ENCODE data around the gene TRPM2.

TRPM2 gene

GRCh38 chr21:44344541-44345183 lies 8.8 kb upstream of the TRPM2 start:
- TF ChIP-seq CTCF (IDR thresholded peaks at IDR 0.05; ENCODE audit: low read length, missing control alignments), result no peak
- H3K4me3 ChIP-seq (replicated peaks; ENCODE audit: low read depth, low read length), result no peak overlapping the region
- no peak for DNase-seq (ENCODE audit: low read depth)

GRCh38 chr21:44345495-44345894 lies 7.9 kb upstream of the TRPM2 start:
- no peak for DNase-seq (ENCODE audit: low read depth)
- H3K4me3 ChIP-seq (replicated peaks; ENCODE audit: low read depth, low read length), result no peak overlapping the region
- no peak for TF ChIP-seq CTCF (IDR thresholded peaks at IDR 0.05; ENCODE audit: low read length, missing control alignments)

DNA sequence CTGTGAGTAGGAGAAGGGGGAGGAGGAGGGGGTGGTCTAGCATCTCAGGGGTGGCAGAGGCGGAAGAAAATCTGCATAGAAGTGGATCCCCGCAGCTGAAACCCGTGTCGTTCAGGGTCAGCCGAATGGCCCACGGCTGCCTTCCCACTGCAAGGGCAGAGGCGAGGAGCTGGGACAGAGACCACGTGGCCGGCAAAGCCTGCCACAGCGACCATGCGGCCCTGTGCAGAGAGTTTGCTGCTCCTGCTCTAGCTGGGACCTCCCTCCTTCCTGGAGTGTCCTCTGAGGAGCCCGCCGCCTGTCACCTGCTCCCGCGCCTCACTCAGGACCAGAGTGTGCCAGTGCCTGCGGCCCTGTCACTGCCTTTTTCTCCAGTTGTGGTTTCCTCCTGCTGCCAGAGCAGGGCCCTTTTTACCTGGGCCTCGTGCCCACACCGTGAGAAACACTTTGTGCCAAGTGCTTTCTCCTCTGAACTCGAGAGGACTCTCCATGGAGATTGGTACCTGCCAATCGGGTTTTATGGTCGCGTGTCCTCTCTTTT lies 5.4 kb upstream of the TRPM2 start:
- H3K4me3 ChIP-seq (replicated peaks; ENCODE audit: low read depth, low read length), result no peak overlapping the region
- DNase-seq (ENCODE audit: low read depth), result no peak
- no peak for TF ChIP-seq CTCF (IDR thresholded peaks at IDR 0.05; ENCODE audit: low read length, missing control alignments)

- TF ChIP-seq CTCF (IDR thresholded peaks at IDR 0.05; ENCODE audit: low read length, missing control alignments), result no peak
- no peak overlapping the region for H3K4me3 ChIP-seq (replicated peaks; ENCODE audit: low read depth, low read length)
- DNase-seq (ENCODE audit: low read depth), result no peak
Observed at GRCh38 chr21:44348861-44349260, 4.6 kb upstream of the TRPM2 start.

DNA sequence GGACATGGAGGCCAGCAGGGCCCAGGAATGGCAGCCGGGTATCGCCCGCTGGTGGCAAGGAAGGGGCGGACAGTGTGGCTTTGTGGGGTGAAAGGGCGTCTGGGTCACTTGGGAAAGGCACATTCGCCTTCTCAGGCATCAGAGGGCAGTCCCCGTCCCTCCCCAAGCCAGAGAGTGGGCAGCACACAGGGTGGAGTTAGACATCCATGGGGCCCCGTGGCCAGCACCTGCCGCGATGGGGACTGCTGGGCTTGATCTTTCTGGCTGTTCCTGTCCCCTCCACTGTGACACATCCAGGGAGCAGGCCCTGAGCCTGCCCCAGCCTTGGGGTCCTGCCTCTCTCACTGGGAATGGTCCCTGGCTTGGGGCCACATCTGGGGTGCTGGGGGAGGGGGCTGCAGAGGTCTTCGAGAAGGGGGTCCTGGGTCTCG lies 4.0 kb upstream of the TRPM2 start:
- no peak for TF ChIP-seq CTCF (IDR thresholded peaks at IDR 0.05; ENCODE audit: low read length, missing control alignments)

GRCh38 chr21:44349847-44350772 lies 3.3 kb upstream of the TRPM2 start:
- DNase-seq (ENCODE audit: low read depth), result no peak
- TF ChIP-seq CTCF (IDR thresholded peaks at IDR 0.05; ENCODE audit: low read length, missing control alignments), result no peak
- H3K4me3 ChIP-seq (replicated peaks; ENCODE audit: low read depth, low read length), result no peak overlapping the region

More for the DNA sequence above, 4.0 kb upstream of the TRPM2 start:
- H3K4me3 ChIP-seq (replicated peaks; ENCODE audit: low read depth, low read length), result no peak overlapping the region
- no peak for DNase-seq (ENCODE audit: low read depth)
